ENCODE data around the gene RBBP7.

GRCh38 chrX:16868920-16869319 lies 1.2 kb downstream of the RBBP7 start:
- no peak for TF ChIP-seq CTCF (IDR thresholded peaks at IDR 0.05)
- no peak for TF ChIP-seq POLR2A (IDR thresholded peaks at IDR 0.05)
